GM19351 (cell line): ENCODE measurements around the gene H3-3A.
A peak's percentile ranks its signal among the peaks of the same experiment; 100 is the strongest.

Experiments used
- ATAC-seq: cut with Tn5 transposase; IDR thresholded peaks from one replicate; pipeline ENCODE4 v1.9.1; 2021; ENCODE audit warnings: mild to moderate bottlenecking, moderate library complexity; ENCODE audit not compliant: unreplicated experiment

Gene H3-3A

DNA sequence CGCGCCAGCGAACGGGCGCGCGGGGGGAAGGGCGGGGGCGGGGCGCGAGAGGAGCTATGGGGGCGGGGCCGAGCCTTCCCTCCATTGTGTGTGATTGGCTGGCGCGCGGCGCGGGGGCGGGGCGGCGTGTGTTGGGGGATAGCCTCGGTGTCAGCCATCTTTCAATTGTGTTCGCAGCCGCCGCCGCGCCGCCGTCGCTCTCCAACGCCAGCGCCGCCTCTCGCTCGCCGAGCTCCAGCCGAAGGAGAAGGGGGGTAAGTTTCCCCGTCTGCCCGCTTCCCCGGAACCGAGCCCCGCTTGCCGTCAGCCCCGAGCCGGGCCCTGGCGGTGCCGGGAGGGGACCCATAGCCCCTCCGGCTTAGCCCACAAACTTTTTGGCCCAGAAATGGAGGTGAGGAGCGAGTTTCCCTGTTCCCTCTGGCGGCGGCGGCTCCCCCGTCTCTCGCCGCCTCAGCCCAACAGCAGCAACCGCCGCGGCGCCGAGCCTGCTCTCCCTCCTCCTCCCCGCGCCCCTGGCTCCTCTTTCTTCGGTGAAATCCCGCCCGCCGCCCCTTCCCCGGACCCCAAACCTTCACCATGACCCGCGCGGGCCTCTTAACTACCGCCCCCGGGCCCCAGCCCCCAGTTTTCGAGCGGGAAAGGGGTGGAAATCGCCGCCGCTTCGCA lies at the start of gene H3-3A:
Gene H3-3A (plus strand): TSS at position 159 of the 666 bp plus-strand sequence. CDS start 1,636 bp downstream, outside the sequence.
- peak; percentile 72 for ATAC-seq

DNA sequence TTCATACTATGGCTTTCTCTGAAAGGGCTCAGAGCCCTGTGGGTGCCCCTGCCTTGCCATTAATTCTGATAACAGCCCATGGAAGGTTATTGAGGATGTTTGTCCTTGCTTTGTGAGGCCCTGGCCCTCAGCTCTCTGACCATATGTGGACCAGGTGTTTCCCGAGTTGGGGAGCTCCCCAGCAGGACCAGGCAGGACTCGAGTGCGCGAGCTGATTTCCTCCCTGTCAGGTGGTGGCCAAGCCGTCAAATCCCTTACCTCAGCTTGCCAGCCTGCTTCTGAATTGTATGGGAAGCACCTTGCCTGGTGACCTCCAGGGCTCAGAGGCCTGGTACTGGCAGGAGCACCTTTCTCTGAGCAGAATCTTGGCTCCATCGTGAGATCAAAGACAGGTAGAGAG lies 45.4 kb upstream of the H3-3A start:
- no peak for ATAC-seq

DNA sequence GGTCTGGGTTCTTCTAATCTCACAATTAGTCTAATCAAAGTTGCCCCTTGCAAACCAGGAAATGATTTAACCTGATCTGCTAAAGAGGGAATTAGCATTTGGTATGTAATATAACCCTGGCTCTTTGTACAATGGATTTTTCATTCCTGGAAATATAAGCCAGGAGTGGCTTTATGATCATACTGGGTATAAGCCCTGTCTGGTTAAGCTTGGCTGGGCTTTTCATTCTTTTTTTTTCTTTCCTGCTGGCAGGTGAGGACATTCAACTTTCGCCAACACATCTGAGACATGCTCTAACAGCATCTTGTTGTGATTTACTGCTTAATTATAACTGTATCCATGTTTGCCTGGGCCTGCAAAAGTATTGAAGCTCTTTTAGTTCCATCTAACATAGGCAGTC lies 42.9 kb upstream of the H3-3A start:
- ATAC-seq, result no peak

DNA sequence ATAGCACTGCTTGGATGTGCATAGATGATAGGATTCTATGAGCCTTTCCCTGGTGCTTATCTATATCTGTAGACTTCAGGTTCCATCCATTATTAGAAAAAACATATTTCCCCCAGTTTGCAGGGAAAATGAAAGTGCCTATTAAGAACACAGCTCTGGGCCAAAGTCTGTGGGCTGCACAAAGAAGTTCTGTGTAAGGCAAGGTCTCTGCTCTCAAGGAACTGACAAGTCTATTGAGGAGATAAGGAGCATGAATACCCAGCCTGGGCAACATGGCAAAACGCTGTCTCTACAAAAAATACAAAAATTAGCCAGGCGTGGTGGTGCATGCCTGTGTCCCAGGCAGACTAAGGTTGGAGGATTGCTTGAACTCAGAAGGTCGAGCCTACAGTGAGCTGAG lies 41.1 kb upstream of the H3-3A start:
- no peak for ATAC-seq

DNA sequence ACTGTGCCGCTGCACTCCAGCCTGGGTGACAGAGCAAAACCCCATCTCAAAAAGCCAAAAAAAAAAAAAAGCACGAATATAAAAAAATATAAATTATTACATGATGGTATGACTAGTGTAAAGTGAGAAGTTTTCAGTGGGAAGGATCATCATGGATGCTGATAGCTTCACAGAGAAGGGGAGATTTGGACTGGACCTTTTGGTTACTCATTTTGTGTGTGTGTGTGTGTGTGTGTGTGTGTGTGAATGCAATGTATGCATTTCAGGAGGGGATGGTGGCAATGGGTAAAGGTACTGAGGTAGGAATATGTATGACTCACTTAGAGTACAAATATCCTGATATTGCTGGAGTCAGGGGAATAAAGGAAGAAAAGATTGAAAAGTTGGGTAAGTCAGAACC lies 40.7 kb upstream of the H3-3A start:
- ATAC-seq, result no peak

DNA sequence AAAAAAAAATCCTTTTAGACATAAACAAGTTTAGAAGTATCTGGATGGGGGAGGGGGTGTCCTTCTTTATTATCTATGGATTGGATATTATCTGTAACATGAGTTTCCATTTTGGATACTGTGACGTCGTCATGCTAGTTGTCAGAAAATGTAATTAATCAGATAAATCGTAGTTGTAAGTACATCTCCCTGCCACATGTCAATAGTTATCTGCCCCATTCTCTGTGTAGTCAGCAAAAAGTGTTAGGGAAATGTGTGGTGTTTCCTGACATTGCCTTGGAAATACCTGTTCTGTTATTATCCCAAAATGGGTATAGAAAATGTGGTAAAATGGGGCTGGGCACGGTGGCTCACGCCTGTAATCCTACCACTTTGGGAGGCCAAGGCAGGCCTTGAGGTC lies 38.8 kb upstream of the H3-3A start:
- no peak for ATAC-seq

DNA sequence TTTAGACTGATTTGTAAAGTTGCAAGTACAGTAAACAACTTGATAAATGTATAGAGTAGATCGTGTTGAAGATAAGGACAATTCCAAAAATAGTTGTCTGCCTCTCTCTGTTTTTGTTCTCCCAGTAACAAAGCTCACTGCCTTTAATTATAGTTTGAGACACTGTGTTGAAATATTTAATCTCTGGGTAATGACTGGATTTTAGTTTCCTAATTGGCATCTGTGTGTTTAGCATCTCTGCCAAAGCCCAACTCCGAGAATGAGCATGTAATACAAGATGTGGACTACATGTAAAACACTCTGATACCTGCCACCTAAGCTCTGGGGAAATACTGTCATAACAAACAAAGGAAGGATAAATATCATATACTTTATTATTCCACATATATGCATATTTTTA lies 35.7 kb upstream of the H3-3A start:
- ATAC-seq, result no peak

DNA sequence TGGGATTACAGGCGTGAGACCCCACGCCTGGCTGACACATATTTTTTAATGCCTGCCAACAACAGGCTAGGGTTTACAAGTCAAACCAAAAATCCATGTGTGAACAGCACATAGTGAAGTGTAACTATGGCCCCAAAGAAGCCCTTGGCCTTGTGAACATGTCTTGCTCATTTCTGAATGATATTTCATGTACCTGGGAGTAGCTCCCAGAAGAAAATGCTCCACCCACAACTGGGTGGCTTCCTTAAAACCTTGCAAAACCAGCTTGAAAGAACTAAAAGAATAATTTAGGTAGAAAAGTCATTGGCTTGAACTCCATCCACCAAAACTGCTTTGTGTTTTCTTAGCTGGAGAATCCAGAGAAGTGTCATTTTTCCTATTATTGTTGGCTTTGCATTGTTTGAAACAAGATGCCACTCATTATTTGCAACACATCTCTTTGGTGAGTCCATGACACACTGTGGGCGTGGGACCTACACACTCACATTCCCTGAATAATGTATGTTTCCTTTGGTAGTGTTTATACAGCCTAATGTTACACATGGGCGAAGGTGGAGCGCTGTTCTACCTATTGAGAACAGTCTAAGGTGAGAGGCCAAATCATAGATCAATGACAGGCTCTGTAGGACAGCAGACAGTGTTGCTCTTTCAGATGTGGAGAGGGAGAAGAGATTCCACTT lies 34.8 kb upstream of the H3-3A start:
- ATAC-seq, result no peak

DNA sequence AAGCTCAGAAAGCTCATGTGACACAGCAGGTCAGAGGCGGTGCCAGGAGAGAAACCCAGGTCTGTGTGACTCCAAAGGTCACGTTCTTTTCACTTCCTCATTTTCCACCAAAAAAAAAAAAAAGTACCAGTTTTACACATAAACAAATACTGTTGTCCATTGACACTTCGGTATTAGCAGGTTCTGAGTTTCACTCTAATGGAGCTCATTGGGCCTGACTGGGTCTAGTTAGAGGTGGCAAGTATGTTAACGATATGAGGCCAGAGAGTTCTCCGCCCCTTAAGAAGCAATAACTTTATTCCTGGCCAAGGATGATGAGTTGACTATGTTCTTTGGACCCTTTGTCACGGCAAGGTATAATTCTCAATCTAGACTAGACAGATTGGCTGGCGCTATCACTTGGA lies 33.4 kb upstream of the H3-3A start:
- ATAC-seq, result peak; percentile 90

DNA sequence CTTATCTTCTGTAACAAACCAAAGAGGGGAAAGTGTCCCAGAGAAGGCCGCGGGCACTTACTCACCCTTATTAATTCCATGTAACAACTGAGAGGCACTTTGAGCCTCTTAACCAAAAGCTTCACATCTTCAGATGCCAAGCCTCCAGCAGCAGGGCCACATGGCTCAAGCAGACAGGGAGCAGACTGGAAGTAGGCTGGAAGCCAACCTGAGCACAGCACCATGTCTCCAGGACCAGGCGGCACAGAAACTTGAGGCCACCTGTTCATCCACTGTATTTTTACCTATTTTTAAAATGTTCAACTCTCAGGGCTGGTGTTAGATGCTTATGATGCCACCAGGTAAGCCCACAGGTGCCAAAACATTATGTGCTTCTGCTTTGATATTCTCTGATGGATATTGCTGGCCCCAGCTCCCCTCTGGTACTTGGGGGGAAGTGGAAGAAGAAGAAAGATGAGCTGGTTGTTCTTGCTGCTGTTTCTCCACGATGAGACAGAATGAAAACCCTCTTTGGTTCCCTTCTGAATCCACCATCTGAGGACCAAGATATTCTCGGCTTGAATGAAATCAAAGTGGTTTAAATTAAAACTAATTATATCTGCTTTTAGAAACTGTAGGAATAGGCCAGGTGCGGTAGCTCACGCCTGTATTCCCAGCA lies 32.8 kb upstream of the H3-3A start:
- ATAC-seq, result no peak

DNA sequence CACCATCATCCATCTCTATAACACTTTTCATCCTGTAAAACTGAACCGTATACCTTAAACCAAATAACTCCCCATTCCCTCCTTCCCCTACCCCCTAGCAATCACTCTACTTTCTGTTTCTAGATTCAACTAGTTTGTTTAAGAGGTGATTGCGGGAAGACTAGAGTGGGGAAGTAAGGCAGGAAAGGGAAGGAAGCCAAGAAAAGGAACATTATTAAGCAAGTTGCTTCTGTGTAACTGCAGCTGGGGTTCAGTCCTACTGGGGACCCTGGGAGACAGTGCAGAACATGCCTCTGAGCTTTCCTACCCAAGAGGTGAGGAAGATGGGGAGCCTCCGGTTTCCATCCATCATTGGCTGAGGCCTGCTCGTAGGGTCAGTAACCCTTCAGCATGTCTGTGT lies 28.9 kb upstream of the H3-3A start:
- no peak for ATAC-seq

DNA sequence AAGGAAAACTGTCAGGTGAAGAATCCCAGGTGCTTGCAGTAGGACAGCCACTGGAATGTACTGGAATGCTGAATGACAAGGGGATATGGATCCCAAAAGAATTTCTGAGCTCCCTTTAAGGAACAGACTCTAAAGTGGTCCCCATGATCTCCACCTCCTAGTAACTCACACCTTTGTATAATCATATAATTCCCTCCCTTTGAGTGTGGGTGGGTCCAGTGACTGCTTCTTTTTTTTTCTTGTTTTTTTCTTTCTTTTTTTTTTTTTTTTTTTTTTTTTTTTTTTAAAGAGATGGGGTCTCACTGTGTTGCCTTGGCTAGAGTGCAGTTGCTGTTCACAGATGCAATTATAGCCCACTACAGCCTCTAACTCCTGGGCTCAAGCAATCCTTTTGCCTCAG lies 28.5 kb upstream of the H3-3A start:
- ATAC-seq, result no peak

DNA sequence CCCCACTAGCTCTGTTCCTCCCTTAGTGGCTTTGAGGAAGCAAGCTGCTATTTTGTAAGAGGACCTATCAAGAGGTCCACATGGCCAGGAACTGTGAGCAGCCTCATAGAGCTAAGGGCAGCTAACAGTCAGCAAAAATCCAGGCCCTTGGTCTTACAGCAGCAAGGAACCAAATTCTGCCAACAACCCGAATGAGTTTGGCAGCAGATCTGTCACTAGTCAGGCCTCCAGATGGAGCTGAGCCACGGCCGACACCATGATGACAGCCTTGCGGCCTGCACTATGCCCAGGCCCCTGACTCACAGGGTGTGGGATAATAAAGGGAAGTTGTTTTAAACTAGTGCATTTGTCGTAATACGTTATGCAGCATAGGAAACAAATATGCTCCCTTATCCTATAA lies 28.0 kb upstream of the H3-3A start:
- ATAC-seq, result no peak

DNA sequence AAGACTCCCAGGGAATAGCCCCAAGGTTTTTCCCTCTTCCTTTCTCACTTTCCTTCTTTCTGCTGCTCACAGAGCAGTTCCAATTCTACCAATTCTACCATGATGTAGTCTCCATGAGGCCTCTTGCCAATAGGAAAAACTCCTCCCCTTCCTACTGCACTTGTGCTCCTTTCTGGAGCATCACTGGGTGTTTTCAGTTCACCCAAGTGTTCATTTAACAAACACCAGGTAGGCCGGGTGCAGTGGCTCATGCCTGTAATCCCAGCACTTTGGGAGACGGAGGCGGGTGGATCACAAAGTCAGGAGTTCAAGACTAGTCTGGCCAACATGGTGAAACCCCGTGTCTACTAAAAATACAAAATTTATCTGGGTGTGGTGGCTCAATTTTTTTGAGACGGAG lies 26.6 kb upstream of the H3-3A start:
- ATAC-seq, result no peak

DNA sequence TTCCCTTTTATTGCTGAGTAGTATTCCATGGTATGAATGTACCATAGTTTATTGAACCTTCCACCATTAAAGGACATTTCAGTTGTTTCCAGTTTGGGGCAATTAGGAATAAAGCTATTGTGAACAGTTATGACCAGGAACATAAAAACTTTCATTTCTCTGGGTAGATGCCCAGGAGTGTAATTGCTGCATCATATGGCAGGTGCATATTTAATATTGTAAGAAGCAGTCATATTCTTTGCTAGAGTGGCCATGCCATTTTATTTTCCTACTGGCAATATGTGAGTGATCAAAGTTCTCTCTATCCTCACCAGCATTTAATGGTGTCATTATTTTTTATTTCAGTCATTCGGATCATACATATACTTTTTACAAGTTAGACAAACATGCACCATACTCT lies 23.9 kb upstream of the H3-3A start:
- ATAC-seq, result no peak

DNA sequence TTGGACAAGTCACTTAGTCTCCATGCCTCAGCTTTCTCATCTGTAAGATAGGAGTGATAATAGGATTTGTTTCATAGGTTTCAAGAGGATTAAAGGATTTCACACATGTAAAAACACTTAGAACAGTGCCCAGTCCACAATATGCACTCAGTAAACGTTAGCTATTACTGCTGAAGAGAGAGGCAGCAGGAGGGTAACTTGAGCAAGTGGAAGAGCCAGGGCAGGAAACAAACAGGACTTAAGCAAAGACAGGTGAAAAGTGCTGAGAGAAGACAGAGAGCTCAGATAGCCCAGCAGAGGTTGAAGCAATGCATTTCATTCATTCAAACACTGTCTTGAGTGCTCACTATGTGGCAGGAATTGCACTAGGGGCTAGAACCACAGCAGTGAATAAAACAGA lies 21.1 kb upstream of the H3-3A start:
- ATAC-seq, result no peak

DNA sequence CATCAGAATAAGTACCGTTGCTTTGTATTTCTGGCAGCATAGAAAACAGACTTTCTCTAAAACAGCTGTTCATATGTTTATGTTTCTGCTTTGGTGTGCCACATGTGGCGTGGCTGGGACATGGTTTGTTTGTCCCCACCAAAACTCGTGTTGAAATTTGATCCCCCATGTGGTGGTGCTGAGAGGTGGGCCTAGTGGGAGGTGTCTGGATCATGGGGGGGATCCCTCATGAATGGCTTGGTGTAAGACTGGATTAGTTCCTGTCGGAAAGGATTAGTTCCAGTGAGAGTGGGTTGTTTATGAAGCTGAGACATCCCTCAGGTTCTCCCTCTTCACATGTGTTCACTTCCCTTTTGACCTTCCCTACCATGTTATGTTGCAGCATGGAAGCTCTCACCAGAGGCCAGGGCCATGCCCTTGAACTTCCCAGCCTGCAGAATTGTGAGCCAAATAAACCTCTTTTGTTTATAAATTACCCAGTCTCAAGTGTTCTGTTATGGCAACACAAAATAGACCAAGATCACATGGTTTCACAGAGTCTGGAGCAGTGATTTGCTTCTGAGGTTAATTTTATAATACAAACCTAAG lies 17.9 kb upstream of the H3-3A start:
- no peak for ATAC-seq

DNA sequence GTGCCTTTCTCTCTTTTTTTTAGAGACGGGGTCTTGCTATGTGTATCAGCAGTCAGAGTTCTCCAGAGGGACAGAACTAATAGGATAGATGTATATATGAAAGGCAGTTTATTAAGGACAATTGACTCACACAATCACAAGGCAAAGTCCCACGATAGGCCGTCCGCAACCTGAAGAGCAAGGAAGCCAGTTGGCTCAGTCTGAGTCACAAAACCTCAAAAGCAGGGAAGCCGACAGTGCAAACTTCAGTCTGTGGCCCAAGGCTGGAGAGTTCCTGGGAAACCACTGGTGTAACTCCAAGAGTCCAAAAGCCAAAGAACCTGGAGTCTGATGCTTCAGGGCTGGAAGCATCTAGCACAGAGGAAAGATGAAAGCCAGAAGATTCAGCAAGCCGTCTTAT lies 16.3 kb upstream of the H3-3A start:
- ATAC-seq, result no peak

DNA sequence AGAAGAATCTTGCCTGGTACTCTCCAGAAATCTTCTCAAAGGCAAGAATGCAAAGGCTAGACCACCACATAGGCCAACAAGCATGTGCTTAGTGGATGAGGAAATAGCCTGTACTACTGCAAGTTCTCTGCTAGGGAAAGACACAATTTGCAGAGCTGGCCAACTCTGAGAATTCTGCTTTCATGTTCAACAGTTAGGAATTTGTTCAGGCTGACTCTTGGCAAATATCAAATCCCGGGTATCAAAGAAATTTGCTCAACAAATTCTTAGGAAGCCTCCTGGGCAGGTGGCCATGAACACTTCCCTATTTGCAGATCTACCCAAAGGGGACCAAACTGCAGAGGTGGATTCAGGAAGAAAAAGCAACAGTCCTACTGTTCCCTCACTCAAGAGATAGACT lies 15.0 kb upstream of the H3-3A start:
- ATAC-seq, result no peak

DNA sequence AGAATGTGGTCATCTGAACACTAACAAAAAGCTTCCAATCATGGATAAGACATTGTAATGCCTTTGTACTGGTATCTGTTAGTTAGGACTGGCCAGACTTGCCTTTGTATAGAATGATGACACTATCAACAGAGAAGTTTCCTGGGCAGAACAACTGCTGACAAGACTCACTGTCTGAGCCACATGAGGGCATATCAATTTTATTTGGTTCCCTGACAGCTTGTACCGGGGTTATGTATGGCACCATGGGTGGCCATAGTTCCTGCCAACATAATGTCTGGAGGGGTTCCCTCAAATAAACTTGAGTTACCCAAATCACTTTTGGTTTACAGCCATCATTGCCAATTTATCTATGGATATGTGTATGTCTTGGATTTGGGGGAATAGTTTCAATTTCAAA lies 13.6 kb upstream of the H3-3A start:
- no peak for ATAC-seq

DNA sequence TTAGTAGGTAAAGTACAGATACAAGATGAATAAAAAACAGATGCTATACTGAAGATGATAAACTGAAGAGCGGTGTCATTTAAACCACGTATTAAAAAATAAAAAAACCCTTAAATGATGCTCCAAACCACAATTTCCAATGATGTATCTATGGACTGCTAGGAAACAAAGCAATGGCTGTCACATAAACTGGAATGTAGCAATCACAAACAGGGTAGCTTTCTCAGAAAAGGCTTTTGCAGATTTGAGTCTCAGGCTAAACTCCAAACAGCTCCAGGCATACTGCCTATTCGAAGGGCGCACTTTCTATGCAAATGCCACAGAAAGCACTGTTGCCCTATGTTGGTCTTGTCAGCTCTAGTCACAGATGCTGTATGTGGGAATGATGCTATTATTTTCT lies 12.4 kb upstream of the H3-3A start:
- no peak for ATAC-seq

DNA sequence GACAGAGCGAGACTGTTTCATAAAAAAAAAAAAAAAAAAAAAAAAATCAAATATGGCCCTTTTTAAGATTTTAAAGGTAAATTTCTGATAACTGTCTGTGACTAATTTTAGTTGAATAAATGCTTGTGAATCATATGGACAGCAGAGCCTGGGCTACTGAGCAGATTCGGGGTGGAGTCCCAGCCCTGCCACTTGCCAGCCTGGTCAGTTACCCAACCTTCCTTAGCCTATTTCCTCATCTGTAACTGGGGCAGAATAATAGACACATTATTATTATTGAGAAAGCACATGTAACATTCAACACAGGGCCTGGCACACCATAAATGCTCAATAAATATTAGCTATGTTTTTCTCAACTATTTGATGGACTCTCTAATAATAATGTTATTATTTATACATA lies 11.2 kb upstream of the H3-3A start:
- ATAC-seq, result no peak
